Activated CD8-positive, alpha-beta memory T cell treated with anti-CD3 and anti-CD28 coated beads for 48 hours (primary cell): ENCODE measurements around the gene MAGED4.
"Not testable (repeated sequence)": the region's sequence is repeated elsewhere in the genome, so short reads cannot be mapped to it uniquely, and the experiment has no call there.

Experiments used
- DNase-seq, 3 experiments: peaks; one replicate each; pipeline ENCODE4 v3.0.0-alpha.2; 2020; ENCODE audit warnings: low read depth in 2 of 3, low spot score in 2 of 3

Gene MAGED4

GRCh38 chrX:52184440-52185077 lies at the start of gene MAGED4:
Gene MAGED4, plus strand, starts transcription at chrX:52184888. Its CDS starts 1,035 bp downstream, at chrX:52185923.
- DNase-seq: not testable (repeated sequence)

GRCh38 chrX:52138830-52139544 lies 45.7 kb upstream of the MAGED4 start:
- no peak for DNase-seq

- DNase-seq: no peak
Measured at GRCh38 chrX:52139545-52139895, 45.2 kb upstream of the MAGED4 start.

GRCh38 chrX:52140020-52140419 lies 44.7 kb upstream of the MAGED4 start:
- DNase-seq: no peak

GRCh38 chrX:52150667-52151066 lies 34.0 kb upstream of the MAGED4 start:
- DNase-seq: not testable (repeated sequence)

GRCh38 chrX:52160140-52160539 lies 24.5 kb upstream of the MAGED4 start:
- not testable (repeated sequence) for DNase-seq

GRCh38 chrX:52166840-52167239 lies 17.8 kb upstream of the MAGED4 start:
- DNase-seq: no peak

GRCh38 chrX:52171055-52171454 lies 13.6 kb upstream of the MAGED4 start:
- not testable (repeated sequence) for DNase-seq

GRCh38 chrX:52185078-52185453 lies 378 bp downstream of the MAGED4 start:
- DNase-seq: not testable (repeated sequence)

- DNase-seq: not testable (repeated sequence)
Measured at GRCh38 chrX:52211405-52211804, 26.7 kb downstream of the MAGED4 start.

- DNase-seq: no peak
Measured at GRCh38 chrX:52213276-52213675, 28.6 kb downstream of the MAGED4 start.

GRCh38 chrX:52216541-52216940 lies 31.9 kb downstream of the MAGED4 start:
- no peak for DNase-seq

- no peak for DNase-seq
Measured at GRCh38 chrX:52217494-52218160, 32.9 kb downstream of the MAGED4 start.

- DNase-seq: no peak
Measured at GRCh38 chrX:52220936-52221335, 36.2 kb downstream of the MAGED4 start.
